IPS-15b (cell line): ENCODE data around the gene RPS14.

ENCODE experiments used
- H3K27me3 ChIP-seq: one replicate; pipeline ENCODE4 v1.6.1; 2013; ENCODE audit warnings: low read length; ENCODE audit not compliant: control insufficient read depth, insufficient read depth
- H3K36me3 ChIP-seq: one replicate; pipeline ENCODE4 v1.6.1; 2013; ENCODE audit warnings: low read length; ENCODE audit not compliant: control insufficient read depth, insufficient read depth
- H3K4me1 ChIP-seq: one replicate; pipeline ENCODE4 v1.6.1; 2013; ENCODE audit warnings: mild to moderate bottlenecking, low read length; ENCODE audit not compliant: control insufficient read depth, insufficient read depth
- H3K4me3 ChIP-seq: one replicate; pipeline ENCODE4 v1.5.1; 2013; ENCODE audit warnings: low read depth, low read length
- H3K9ac ChIP-seq: one replicate; pipeline ENCODE4 v1.6.1; 2013; ENCODE audit warnings: low read depth, mild to moderate bottlenecking, low read length
- H3K9me3 ChIP-seq: one replicate; pipeline ENCODE4 v1.6.1; 2013; ENCODE audit warnings: mild to moderate bottlenecking, low read length; ENCODE audit not compliant: control insufficient read depth, insufficient read depth

RPS14 gene

GRCh38 chr5:150400316-150401075 is 49.0 kb downstream of the RPS14 start:
- Histone ChIP-seq H3K4me1 (no peaks in the 10 kb centered on the region), H3K36me3 (peaks cover 56% of the 10 kb centered on the region), H3K4me3 (no peak overlapping the region), H3K27me3 (no peaks in the 10 kb centered on the region), H3K9me3 (no peaks in the 10 kb centered on the region), H3K9ac (no peak overlapping the region)

- Histone ChIP-seq H3K27me3 (no peaks in the 10 kb centered on the region), H3K4me3 (no peak overlapping the region), H3K9ac (no peak overlapping the region), H3K9me3 (no peaks in the 10 kb centered on the region), H3K36me3 (peaks cover 64% of the 10 kb centered on the region), H3K4me1 (no peaks in the 10 kb centered on the region)
Measured at GRCh38 chr5:150399524-150400211, 49.9 kb downstream of the RPS14 start.

- peaks cover 71% of the 10 kb centered on the region for H3K36me3 ChIP-seq
- no peaks in the 10 kb centered on the region for H3K27me3 ChIP-seq
- H3K4me1 ChIP-seq, result no peaks in the 10 kb centered on the region
- H3K9me3 ChIP-seq, result no peaks in the 10 kb centered on the region
- H3K4me3 ChIP-seq, result no peak overlapping the region
- H3K9ac ChIP-seq, result no peak overlapping the region
Measured at GRCh38 chr5:150398722-150399523, 50.6 kb downstream of the RPS14 start.

GRCh38 chr5:150397782-150398721 is 51.5 kb downstream of the RPS14 start:
- Histone ChIP-seq H3K4me3 (no peak overlapping the region), H3K9me3 (no peaks in the 10 kb centered on the region), H3K27me3 (no peaks in the 10 kb centered on the region), H3K4me1 (no peaks in the 10 kb centered on the region), H3K9ac (no peak overlapping the region), H3K36me3 (peaks cover 80% of the 10 kb centered on the region)

GRCh38 chr5:150397146-150397781 is 52.3 kb downstream of the RPS14 start:
- Histone ChIP-seq H3K4me3 (no peak overlapping the region), H3K36me3 (peaks cover 81% of the 10 kb centered on the region), H3K27me3 (no peaks in the 10 kb centered on the region), H3K9me3 (no peaks in the 10 kb centered on the region), H3K9ac (no peak overlapping the region), H3K4me1 (no peaks in the 10 kb centered on the region)

GRCh38 chr5:150396267-150396666 is 53.3 kb downstream of the RPS14 start:
- Histone ChIP-seq H3K9me3 (no peaks in the 10 kb centered on the region), H3K27me3 (no peaks in the 10 kb centered on the region), H3K4me3 (no peak overlapping the region), H3K9ac (no peak overlapping the region), H3K36me3 (peaks cover 84% of the 10 kb centered on the region), H3K4me1 (no peaks in the 10 kb centered on the region)

- Histone ChIP-seq H3K9me3 (no peaks in the 10 kb centered on the region), H3K27me3 (no peaks in the 10 kb centered on the region), H3K36me3 (peaks cover 84% of the 10 kb centered on the region), H3K4me3 (no peak overlapping the region), H3K4me1 (no peaks in the 10 kb centered on the region), H3K9ac (no peak overlapping the region)
Measured at GRCh38 chr5:150395688-150395975, 53.9 kb downstream of the RPS14 start.

GRCh38 chr5:150394912-150395687 is 54.4 kb downstream of the RPS14 start:
- no peaks in the 10 kb centered on the region for H3K27me3 ChIP-seq
- no peaks in the 10 kb centered on the region for H3K4me1 ChIP-seq
- no peak overlapping the region for H3K9ac ChIP-seq
- H3K9me3 ChIP-seq, result no peaks in the 10 kb centered on the region
- no peak overlapping the region for H3K4me3 ChIP-seq
- H3K36me3 ChIP-seq, result peaks cover 80% of the 10 kb centered on the region

- Histone ChIP-seq H3K9me3 (no peaks in the 10 kb centered on the region), H3K4me1 (no peaks in the 10 kb centered on the region), H3K4me3 (no peak overlapping the region), H3K36me3 (peaks cover 80% of the 10 kb centered on the region), H3K9ac (no peak overlapping the region), H3K27me3 (no peaks in the 10 kb centered on the region)
Measured at GRCh38 chr5:150394131-150394530, 55.4 kb downstream of the RPS14 start.

- no peaks in the 10 kb centered on the region for H3K27me3 ChIP-seq
- H3K4me1 ChIP-seq, result no peaks in the 10 kb centered on the region
- H3K9ac ChIP-seq, result no peak overlapping the region
- no peaks in the 10 kb centered on the region for H3K9me3 ChIP-seq
- H3K36me3 ChIP-seq, result peaks cover 80% of the 10 kb centered on the region
- H3K4me3 ChIP-seq, result no peak overlapping the region
Measured at GRCh38 chr5:150393096-150393645, 56.4 kb downstream of the RPS14 start.
